RPMI7951 (cell line): ENCODE results near the gene IL3. TPM values are rescaled to one million over a fixed set of nuclear protein-coding genes. Genes with fewer than 3 reads are reported as not detected.

Source experiments
- DNase-seq: peaks from one replicate; pipeline ENCODE4 v3.0.0-alpha.2; 2012; ENCODE audit warnings: low read depth
- total RNA-seq: library from RNA; depleted of rRNA; stranded (reverse); fragments of >200 nt; shearing (Covaris generic); gene quantifications from 2 replicates; pipeline ENCODE4 v1.2.3, GENCODE V29; 2014; rRNA removed

The IL3 gene
- not detected in 2 replicates for total RNA-seq

GRCh38 chr5:132060501-132061161 is at the start of gene IL3:
Gene IL3, plus strand, starts transcription at chr5:132060655. Its CDS starts 52 bp downstream, at chr5:132060707.
- DNase-seq, result no peak

GRCh38 chr5:132010989-132011621 is 49.4 kb upstream of the IL3 start:
- DNase-seq, result no peak

- DNase-seq, result no peak
These were observed 48.7 kb upstream of the IL3 start, which contains the start of gene ACSL6 for GRCh38 chr5:132011622-132012343. Gene ACSL6, minus strand, starts transcription at chr5:132011658. Its CDS starts 105 bp downstream, at chr5:132011553.

- peak; percentile 45 for DNase-seq
These were observed 48.0 kb upstream of the IL3 start for GRCh38 chr5:132012371-132013005.

GRCh38 chr5:132013006-132013689 is 47.3 kb upstream of the IL3 start:
- no peak for DNase-seq

GRCh38 chr5:132013711-132014110 is 46.7 kb upstream of the IL3 start:
- no peak for DNase-seq

- DNase-seq, result no peak
These were observed 43.7 kb upstream of the IL3 start for GRCh38 chr5:132016721-132017250.

- DNase-seq, result no peak
These were observed 43.1 kb upstream of the IL3 start for GRCh38 chr5:132017316-132017715.

- DNase-seq, result no peak
These were observed 42.5 kb upstream of the IL3 start for GRCh38 chr5:132017738-132018625.

- DNase-seq, result no peak
These were observed 41.1 kb upstream of the IL3 start for GRCh38 chr5:132019337-132019736.

GRCh38 chr5:132019857-132020555 is 40.4 kb upstream of the IL3 start:
- no peak for DNase-seq

GRCh38 chr5:132020568-132021339 is 39.7 kb upstream of the IL3 start:
- peak; percentile 45 for DNase-seq

GRCh38 chr5:132021654-132022053 is 38.8 kb upstream of the IL3 start:
- no peak for DNase-seq

- DNase-seq, result no peak
These were observed 37.7 kb upstream of the IL3 start for GRCh38 chr5:132022737-132023136.

GRCh38 chr5:132023258-132024116 is 37.0 kb upstream of the IL3 start:
- DNase-seq, result no peak

GRCh38 chr5:132024117-132024435 is 36.4 kb upstream of the IL3 start:
- no peak for DNase-seq

- DNase-seq, result no peak
These were observed 35.6 kb upstream of the IL3 start for GRCh38 chr5:132024789-132025402.
